Prostate gland (tissue), 1 donor: ENCODE results near the gene NXPH2.

ENCODE experiments used
- POLR2A ChIP-seq: fragments of 450-650 bp; IDR thresholded peaks from one replicate; pipeline ENCODE4 v1.6.1; 2016; ENCODE audit warnings: antibody characterized with exemption, mild to moderate bottlenecking
- POLR2AphosphoS5 ChIP-seq: sonication (generic); formaldehyde crosslinking; IDR thresholded peaks from one replicate; pipeline ENCODE4 v1.6.1; 2017; ENCODE audit warnings: antibody characterized with exemption

GRCh38 chr2:138752197-138752956, 27.8 kb downstream of the NXPH2 start:
- no peak for TF ChIP-seq POLR2AphosphoS5
- TF ChIP-seq POLR2A, result no peak
